ENCODE results near the gene RRAGD.

Gene RRAGD

DNA sequence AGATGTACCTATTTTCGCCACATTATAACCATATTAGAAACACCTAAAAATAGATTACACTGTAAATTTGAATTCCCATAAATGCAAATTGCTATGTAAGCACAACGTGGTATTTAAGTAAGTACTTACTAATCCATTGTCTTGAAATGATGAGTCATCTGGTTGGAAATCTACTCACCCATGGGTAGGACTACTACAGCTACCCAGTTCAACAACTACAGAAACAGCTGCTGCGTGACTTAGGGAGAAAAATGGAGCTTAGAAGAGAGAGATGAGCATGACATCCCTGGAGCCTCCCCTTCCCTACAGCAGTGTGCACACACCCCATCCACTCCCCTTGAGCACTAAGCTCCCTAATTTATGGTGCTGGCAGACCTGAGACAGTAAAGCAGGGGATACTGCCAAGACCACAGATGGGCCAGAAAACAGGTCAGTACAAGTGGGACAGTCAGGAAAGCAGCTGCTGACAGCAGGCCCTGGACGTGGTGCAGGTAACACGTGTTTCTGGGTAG is 26.9 kb downstream of the RRAGD start:
- intact Hi-C loops (cut with DNase I), result no loop called here
- DNase-seq, result peak in 2 of 10 donors; percentile 27 to 83

DNA sequence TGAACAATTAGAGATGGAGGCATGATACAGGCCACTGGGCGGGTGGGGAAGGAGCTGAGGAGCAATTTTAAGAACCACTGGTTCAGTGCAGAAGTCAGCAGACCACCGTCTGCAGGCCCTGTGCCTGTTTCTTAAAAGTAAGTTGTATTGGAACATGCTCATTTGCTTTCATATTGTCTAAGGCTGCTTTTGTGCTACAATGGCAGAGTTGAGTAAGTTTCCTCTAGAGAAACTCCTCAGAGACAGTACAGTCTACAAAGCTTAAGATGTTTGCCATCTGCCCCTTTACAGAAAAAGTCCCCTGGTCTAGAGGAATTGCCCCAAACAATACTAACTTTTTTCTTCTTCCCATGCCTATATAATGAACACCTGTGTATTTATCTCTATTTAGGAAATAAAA is 31.0 kb downstream of the RRAGD start:
- intact Hi-C loops (cut with DNase I), result no loop called here
- peak in 1 of 10 donors; percentile 50 for DNase-seq

DNA sequence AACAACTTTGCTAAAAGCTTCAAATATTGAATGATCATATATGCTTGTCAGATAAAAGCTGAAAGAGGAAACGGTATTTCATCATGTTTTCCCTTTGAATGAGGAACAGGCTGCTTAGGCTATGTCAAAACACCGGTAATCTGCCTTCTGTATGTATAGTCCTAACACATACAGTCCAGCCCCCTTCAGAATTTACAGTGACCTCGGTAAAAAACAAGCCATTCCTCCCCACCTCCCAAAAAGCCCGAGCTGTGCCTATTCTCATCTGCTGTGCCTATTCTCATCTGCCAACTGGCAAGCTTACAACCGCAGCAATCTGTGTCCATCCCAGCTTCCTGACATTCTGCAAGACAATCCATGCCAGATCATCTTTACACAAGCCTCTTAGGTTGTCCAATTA is 32.8 kb downstream of the RRAGD start:
- intact Hi-C loops (cut with DNase I), result no loop called here
- peak in 3 of 10 donors; percentile 25 to 83 (median 36) for DNase-seq

GRCh38 chr6:89378628-89379027 is 33.4 kb downstream of the RRAGD start:
- intact Hi-C loops (cut with DNase I), result no loop called here

GRCh38 chr6:89375427-89376267 is 36.4 kb downstream of the RRAGD start:
- peak in 3 of 10 donors; percentile 9 to 83 (median 28) for DNase-seq
- intact Hi-C loops (cut with DNase I), result no loop called here

More at GRCh38 chr6:89378628-89379027, 33.4 kb downstream of the RRAGD start:
- DNase-seq, result no peak

- DNase-seq, result no peak
- intact Hi-C loops (cut with DNase I), result loop anchor here (5.0 kb wide), 1 partner anchor 40 kb away; the partner anchor contains the start of gene RRAGD
Observed at GRCh38 chr6:89372506-89372901, 39.6 kb downstream of the RRAGD start.

- intact Hi-C loops (cut with DNase I), result loop anchor here (5.0 kb wide), 1 partner anchor 40 kb away; the partner anchor contains the start of gene RRAGD
Observed at GRCh38 chr6:89371849-89372505, 40.1 kb downstream of the RRAGD start.

GRCh38 chr6:89368999-89369398 is 43.1 kb downstream of the RRAGD start:
- peak in 2 of 10 donors; percentile 18 to 31 for DNase-seq
- intact Hi-C loops (cut with DNase I), result loop anchor here (5.0 to 10.0 kb wide), 3 partner anchors 247 to 384 kb away; partner anchors contain the start of gene LYRM2

More at GRCh38 chr6:89371849-89372505, 40.1 kb downstream of the RRAGD start:
- DNase-seq, result peak; percentile 66 to 97 (median 84)

DNA sequence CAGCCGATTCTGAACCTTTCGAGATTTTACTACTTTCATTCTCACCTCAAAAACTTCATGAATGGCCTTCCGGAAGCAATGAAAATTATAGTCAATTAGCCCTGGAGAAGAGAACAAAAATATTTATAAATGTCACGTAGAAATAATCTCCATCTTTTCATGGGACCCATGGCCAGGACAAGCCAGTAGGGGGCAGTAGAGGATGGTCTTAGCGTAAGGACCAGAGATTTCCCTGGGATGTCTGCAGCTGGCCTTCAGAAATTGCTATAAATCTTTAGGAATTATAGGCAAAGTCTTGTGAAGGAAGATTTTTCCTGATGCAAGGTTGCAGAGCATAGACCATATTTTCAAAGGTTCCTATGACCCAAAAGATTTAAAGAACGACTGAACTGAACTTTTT is 44.0 kb downstream of the RRAGD start:
- peak in 7 of 10 donors; percentile 55 to 88 (median 76) for DNase-seq
- intact Hi-C loops (cut with DNase I), result loop anchor here (5.0 to 10.0 kb wide), 3 partner anchors 246 to 383 kb away; partner anchors contain the start of gene LYRM2

DNA sequence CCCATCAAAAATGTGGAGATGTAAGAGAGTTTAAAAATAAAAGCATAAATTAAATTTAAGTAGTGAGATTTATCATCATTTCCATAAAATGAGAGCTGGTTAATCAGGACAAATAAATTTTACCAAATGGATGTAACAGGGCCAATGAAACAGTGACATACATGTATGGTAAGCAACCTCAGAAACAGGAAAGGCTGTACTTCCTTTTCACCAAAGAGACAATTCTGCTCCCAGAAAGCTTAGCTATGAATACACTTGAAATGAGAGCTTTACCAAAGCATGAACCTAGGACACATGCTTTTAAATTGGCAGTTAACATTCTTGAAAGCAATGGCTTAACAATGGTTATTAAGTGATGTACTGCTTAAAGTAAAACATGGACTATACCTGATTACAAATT is 47.5 kb downstream of the RRAGD start:
- intact Hi-C loops (cut with DNase I), result loop anchor here (10.0 kb wide), 1 partner anchor 380 kb away; no protein-coding TSS in a partner anchor
- no peak for DNase-seq

- intact Hi-C loops (cut with DNase I), result loop anchor here (10.0 kb wide), 1 partner anchor 376 kb away; no protein-coding TSS in a partner anchor
Observed at GRCh38 chr6:89361171-89361570, 50.9 kb downstream of the RRAGD start.

GRCh38 chr6:89360415-89360999 is 51.6 kb downstream of the RRAGD start:
- no peak for DNase-seq
- intact Hi-C loops (cut with DNase I), result loop anchor here (10.0 kb wide), 1 partner anchor 376 kb away; no protein-coding TSS in a partner anchor

More at GRCh38 chr6:89361171-89361570, 50.9 kb downstream of the RRAGD start:
- no peak for DNase-seq

- intact Hi-C loops (cut with DNase I), result loop anchor here (10.0 kb wide), 1 partner anchor 455 kb away; the partner anchor contains the start of gene MDN1
- no peak for DNase-seq
Observed at GRCh38 chr6:89359561-89359960, 52.5 kb downstream of the RRAGD start.

DNA sequence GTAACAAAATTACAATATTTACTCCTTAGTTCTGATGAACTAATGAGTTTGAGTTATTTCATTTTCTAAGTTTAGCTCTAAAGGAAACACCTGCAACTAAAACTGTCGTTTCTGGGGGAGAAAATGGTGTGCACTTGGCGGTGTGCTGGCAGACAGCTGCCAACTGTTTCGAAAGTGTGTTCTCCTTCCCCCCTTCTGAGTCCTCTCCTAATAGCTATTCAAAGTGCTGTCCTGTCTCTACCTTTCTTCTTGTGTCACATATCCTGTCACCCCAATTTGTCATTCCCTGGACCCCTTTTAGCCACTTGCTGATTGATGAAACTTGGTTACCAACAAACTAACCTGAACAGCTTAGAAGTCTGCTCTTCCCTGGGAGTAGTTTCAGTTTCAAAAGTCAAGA is 54.7 kb downstream of the RRAGD start:
- intact Hi-C loops (cut with DNase I), result loop anchor here (10.0 kb wide), 1 partner anchor 457 kb away; the partner anchor contains the start of gene MDN1
- DNase-seq, result no peak

DNA sequence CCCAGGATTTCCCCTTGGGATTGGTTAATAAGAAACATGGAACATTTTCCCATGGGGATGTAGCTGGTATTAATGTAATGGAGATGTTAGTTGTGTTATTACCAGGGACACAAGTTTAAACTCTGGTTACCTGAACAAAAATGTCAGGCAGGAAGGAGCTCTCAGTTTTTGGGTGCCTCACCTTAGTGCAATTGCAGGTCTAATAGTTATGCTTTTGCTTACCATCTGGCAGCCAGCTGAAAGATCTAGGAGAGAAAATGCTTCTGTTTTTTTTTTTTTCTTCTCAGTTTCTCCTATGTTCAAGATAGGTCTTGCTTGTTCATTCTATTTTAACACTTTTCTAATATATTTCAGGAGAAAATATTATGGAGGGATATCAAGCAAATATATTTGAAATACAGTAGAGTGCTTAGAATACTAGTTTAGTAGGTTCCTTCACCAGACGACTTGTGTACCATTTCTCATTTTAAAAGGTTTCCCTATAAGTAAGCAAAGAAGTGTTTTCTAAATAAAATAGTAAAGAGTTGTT is 55.4 kb downstream of the RRAGD start:
- intact Hi-C loops (cut with DNase I), result loop anchor here (10.0 kb wide), 1 partner anchor 458 kb away; the partner anchor contains the start of gene MDN1
- DNase-seq, result no peak

- DNase-seq, result no peak
- intact Hi-C loops (cut with DNase I), result loop anchor here (10.0 kb wide), 1 partner anchor 459 kb away; the partner anchor contains the start of gene MDN1
Observed at GRCh38 chr6:89355511-89356194, 56.4 kb downstream of the RRAGD start.

GRCh38 chr6:89353702-89354392 is 58.2 kb downstream of the RRAGD start:
- intact Hi-C loops (cut with DNase I), result loop anchor here (5.0 to 10.0 kb wide), 4 partner anchors 58 to 461 kb away; partner anchors contain the start of genes MDN1, RNGTT and RRAGD

GRCh38 chr6:89353118-89353556 is 58.9 kb downstream of the RRAGD start:
- intact Hi-C loops (cut with DNase I), result loop anchor here (5.0 to 10.0 kb wide), 4 partner anchors 59 to 462 kb away; partner anchors contain the start of genes MDN1, RNGTT and RRAGD
- peak in 1 of 10 donors; percentile 67 for DNase-seq

More at GRCh38 chr6:89353702-89354392, 58.2 kb downstream of the RRAGD start:
- no peak for DNase-seq

Measured in posterior cingulate gyrus (tissue), 11 donors.